MM.1S (cell line): Measurements from ENCODE around the gene CYP2E1.

Source experiments
- CTCF ChIP-seq: fragments of 300-600 bp; sonication (generic); IDR thresholded peaks from 2 replicates; pipeline ENCODE4 v1.5.1; 2016; ENCODE audit warnings: antibody characterized with exemption, low read length, mixed read lengths
- EZH2 ChIP-seq: fragments of 300-600 bp; sonication (generic); optimal IDR thresholded peaks from 2 replicates; pipeline ENCODE3; 2017; ENCODE audit warnings: low read depth, mild to moderate bottlenecking, antibody characterized with exemption, low read length, mixed read lengths
- EZH2phosphoT487 ChIP-seq: fragments of 300-600 bp; sonication (generic); IDR thresholded peaks from 2 replicates; pipeline ENCODE4 v1.6.1; 2018; ENCODE audit warnings: antibody characterized with exemption, low read length

DNA sequence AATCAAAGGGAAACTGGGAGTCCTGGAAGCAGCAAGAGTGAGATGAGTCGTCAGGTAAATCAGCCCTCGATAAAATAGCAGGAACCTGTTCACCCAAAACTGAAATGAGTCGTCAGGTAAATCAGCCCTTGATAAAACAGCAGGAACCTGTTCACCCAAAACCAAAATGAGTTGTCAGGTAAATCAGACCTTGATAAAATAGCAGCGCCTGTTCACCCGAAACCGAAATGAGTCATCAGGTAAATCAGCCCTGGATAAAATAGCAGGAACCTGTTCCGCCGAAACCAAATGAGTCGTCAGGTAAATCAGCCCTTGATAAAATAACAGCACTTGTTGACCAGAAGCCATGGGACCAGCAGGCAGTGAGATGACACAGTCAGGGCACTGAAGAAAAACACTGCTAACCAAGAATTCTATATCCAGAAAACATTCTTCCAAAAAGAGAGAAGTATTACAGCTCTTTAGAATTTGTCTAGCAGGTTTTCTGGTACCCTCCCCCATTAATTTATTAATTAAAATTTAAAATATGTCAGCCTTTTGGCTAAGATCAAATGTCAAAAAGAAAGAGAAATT, 3.4 kb upstream of the CYP2E1 start:
- no peak for TF ChIP-seq EZH2phosphoT487
- TF ChIP-seq CTCF: no peak
- TF ChIP-seq EZH2: no peak
